T-helper 17 cell (primary cell): Measurements from ENCODE around the gene PRRC2C. TPM values are rescaled to one million over a fixed set of nuclear protein-coding genes. Genes with fewer than 3 reads are reported as not detected.
"Not testable (repeated sequence)": the region's sequence is repeated elsewhere in the genome, so short reads cannot be mapped to it uniquely, and the experiment has no call there.

Experiments
- ATAC-seq: fragments of 150-1000 bp; cut with Tn5 transposase; 2 replicates; pipeline ENCODE4 v1.10.0; 2021; ENCODE audit warnings: mild to moderate bottlenecking, moderate library complexity
- DNase-seq, 3 donors: peaks; one replicate each; pipeline versions ENCODE4 v3.0.0 to v3.0.0-alpha.2; 2020 to 2021
- H3K9me3 ChIP-seq: one replicate; pipeline ENCODE4 v1.7.0; 2013; ENCODE audit warnings: low read length, mild to moderate bottlenecking; ENCODE audit not compliant: control insufficient read depth, poor library complexity, severe bottlenecking
- H3K27ac Mint-ChIP-seq: one replicate; pipeline ENCODE4 v1.8.0; 2022; ENCODE audit warnings: mild to moderate bottlenecking, moderate library complexity, mixed read lengths
- H3K27me3 Mint-ChIP-seq: one replicate; pipeline ENCODE4 v1.8.0; 2022; ENCODE audit warnings: mixed read lengths
- H3K36me3 Mint-ChIP-seq: one replicate; pipeline ENCODE4 v1.8.0; 2022; ENCODE audit warnings: low read depth, mixed read lengths
- H3K4me1 Mint-ChIP-seq: one replicate; pipeline ENCODE4 v1.8.0; 2022; ENCODE audit warnings: mild to moderate bottlenecking, mixed read lengths
- H3K4me3 Mint-ChIP-seq: one replicate; pipeline ENCODE4 v1.8.0; 2022; ENCODE audit warnings: mild to moderate bottlenecking, moderate library complexity, mixed read lengths
- total RNA-seq, 4 donors: library from RNA in 2 of 4; stranded (reverse) in 2 of 4; gene quantifications; one replicate each; pipeline ENCODE4 v1.2.3 and lab custom pipeline; 2022 to 2026

The PRRC2C gene
- total RNA-seq (100 to 1,000 TPM; 333 to 383 TPM), total RNA-seq (lab: John Stamatoyannopoulos, UW) (385 to 605 reads per million in 2 donors)

DNA sequence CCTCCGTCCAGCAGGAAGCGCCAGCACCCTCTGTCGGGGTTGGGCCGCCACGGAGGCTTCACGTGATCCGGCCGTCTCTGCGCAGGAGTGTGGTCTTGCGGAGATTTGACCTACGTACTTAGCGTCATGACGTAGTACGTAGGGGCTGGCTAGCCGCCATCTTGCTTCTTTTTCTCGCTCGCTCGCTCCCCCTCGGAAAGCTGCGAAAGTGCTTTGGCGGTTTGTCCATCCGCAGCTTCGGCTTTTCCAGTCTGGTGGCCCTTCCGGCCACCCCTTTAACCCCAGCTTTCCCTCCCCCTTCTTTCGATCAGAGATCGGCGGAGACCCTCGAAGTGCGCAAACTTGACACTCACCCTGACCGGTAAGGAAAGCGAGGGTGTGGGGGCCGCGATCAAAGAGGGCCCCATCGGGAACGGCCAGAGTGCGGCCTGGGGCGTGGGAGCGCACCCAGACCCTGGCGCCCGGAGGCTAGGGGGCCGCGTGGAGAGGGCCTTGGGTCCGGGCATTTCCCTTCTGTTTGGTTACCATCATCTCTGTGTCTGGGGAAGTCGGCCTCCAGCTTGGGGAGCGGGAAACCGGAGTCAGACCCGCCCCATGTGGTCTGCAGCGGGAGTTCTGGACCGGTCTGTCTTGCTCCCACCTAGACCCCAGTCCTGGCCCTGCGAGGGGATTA lies at the start of gene PRRC2C:
Gene PRRC2C, plus strand, starts transcription at position 156 of the 673 bp plus-strand sequence. CDS start 26,559 bp downstream, outside the sequence.
- Mint-ChIP-seq H3K4me3 (peak within 1 kb of the TSS; percentile 98), H3K4me1 (peaks cover 46% of the 10 kb centered on the region), H3K36me3 (peaks cover 8% of the 10 kb centered on the region), H3K27me3 (no peaks in the 10 kb centered on the region), H3K27ac (peak within 1 kb of the TSS; percentile 99)
- DNase-seq (peak; percentile 84 to 88 (median 88)), ATAC-seq (peak; percentile 84)
- H3K9me3 ChIP-seq: no peaks in the 10 kb centered on the region

DNA sequence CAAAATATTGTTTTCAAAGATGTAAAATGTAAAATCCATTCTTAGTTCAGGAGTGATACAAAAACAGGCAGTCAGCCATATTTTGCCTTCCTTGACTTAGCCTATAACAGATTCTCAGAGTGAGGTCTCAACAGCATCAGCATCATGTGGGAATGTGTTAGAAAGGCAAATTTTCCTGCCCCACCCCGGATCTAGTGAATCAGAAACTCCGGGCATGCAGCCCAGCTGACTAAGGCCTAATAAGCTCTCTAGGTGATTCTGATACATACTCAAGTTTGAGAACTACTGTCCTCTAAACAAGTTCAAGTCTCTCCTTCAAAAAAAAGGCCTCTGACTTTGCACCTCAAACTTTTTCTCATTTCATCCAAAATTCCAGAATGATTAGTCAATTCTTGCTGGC lies 46.9 kb upstream of the PRRC2C start:
- ATAC-seq: no peak
- H3K4me1 Mint-ChIP-seq: peaks cover 9% of the 10 kb centered on the region
- peaks cover 2% of the 10 kb centered on the region for H3K36me3 Mint-ChIP-seq
- H3K4me3 Mint-ChIP-seq: no peak overlapping the region
- no peak for DNase-seq
- no peak overlapping the region for H3K27ac Mint-ChIP-seq
- H3K27me3 Mint-ChIP-seq: peaks cover 7% of the 10 kb centered on the region
- no peaks in the 10 kb centered on the region for H3K9me3 ChIP-seq

DNA sequence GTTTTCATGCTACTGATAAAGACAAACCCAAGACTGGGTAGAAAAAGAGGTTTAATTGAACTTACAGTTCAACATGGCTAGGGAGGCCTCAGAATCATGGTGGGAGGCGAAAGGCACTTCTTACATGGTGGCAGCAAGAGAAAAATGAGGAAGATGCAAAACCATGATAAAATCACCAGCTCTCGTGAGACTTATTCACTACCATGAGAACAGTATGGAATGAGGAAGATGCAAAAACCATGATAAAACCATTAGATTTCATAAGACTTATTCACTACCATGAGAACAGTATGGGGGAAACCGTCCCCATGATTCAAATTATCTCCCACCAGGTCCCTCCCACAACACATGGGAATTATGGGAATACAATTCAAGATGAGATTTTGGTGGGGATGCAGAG lies 45.1 kb upstream of the PRRC2C start:
- ATAC-seq, DNase-seq, H3K36me3 Mint-ChIP-seq, H3K27me3 Mint-ChIP-seq, H3K9me3 ChIP-seq, H3K4me1 Mint-ChIP-seq, H3K4me3 Mint-ChIP-seq, H3K27ac Mint-ChIP-seq: not testable (repeated sequence)

DNA sequence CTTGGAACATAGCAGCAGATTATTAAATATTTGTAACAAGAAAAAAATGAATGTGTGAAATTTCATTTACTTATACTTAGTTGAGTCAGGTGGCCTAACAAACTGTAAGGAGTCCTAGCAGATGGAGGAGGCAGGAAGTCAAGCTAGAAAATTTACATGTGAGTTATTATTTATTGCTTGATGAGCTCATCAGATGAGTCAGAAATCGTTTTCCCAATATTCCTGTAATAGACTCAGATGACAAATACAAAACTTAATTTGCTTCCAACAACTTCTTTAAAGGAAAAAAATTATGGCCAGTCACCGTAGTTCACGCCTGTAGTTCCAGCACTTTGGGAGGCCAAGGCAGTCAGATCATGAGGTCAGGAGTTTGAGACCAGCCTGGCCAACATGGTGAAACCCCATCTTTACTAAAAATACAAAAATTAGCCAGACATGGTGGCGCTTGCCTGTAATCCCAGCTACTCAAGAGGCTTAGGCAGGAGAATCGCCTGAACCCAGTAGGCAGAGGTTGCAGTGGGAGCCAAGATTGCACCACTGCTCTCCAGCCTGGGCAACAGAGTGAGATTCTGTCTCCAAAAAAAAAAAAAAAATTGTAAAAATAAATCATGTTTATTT lies 43.9 kb upstream of the PRRC2C start:
- not testable (repeated sequence) for H3K4me3 Mint-ChIP-seq, H3K27me3 Mint-ChIP-seq, DNase-seq, H3K4me1 Mint-ChIP-seq, H3K27ac Mint-ChIP-seq, H3K9me3 ChIP-seq, ATAC-seq, H3K36me3 Mint-ChIP-seq

DNA sequence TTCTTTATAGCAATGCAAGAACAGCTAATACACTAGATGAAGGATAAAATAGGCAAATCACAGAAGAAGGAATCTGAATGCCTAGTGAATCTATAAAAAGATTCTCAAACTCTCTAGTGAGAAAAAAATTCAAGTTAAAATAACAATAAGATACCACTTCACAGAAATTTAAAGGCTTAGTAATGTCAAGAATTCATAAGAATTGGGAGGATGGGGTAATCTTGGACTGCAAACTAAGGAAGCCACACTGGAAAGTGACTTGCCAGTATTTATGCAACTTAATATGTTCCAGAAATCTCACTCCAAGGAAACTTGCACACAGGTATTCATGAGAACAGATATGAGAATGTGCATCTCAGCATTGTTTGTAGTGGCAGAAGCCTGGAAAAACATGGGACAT lies 38.9 kb upstream of the PRRC2C start:
- no peaks in the 10 kb centered on the region for H3K9me3 ChIP-seq
- DNase-seq: no peak
- no peak overlapping the region for H3K27ac Mint-ChIP-seq
- no peaks in the 10 kb centered on the region for H3K36me3 Mint-ChIP-seq
- H3K27me3 Mint-ChIP-seq: no peaks in the 10 kb centered on the region
- H3K4me3 Mint-ChIP-seq: no peak overlapping the region
- no peaks in the 10 kb centered on the region for H3K4me1 Mint-ChIP-seq
- no peak for ATAC-seq

DNA sequence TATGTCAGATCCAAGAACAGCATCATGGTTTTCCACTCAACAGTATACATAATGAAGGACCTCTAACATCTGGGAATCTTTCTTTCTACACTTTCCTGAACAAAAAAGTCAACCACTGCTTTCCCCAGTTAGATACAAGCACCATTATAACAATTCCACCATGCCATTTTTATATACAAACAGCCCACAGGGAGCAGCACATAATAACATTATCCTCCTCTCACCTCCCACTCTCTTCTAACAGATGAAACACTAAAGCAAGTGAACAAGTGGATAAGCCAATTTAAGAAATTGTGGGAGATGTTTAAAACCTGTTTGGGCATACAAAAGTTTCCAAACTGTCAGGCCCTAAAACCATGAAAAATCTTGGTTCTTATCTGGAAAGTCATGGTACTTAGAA lies 29.4 kb upstream of the PRRC2C start:
- ATAC-seq (no peak), DNase-seq (no peak)
- peaks cover 6% of the 10 kb centered on the region for H3K9me3 ChIP-seq
- Mint-ChIP-seq H3K27me3 (peaks cover 15% of the 10 kb centered on the region), H3K27ac (no peak overlapping the region), H3K4me3 (no peak overlapping the region), H3K36me3 (no peaks in the 10 kb centered on the region), H3K4me1 (no peaks in the 10 kb centered on the region)

DNA sequence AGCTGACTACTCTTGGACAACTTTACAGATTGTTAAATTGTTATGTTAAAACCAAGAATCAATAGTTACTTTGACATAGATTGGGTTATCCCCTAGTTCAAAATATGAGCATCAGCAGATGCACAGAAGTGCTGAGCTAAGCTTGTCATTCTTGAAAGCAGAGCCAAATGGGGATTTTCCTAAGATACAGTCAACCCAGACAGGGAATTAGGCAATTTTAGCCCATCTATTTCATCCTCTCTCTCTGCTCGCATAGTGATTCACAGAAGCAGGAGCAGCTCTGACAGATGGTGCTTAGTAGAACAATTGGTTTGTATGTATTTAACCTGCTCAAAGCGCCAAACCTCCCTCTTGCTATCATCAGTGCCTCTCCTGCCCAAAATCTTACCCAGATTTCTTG lies 27.9 kb upstream of the PRRC2C start:
- peaks cover under 1% of the 10 kb centered on the region for H3K9me3 ChIP-seq
- H3K27ac Mint-ChIP-seq: no peak overlapping the region
- no peak overlapping the region for H3K4me3 Mint-ChIP-seq
- peaks cover 15% of the 10 kb centered on the region for H3K27me3 Mint-ChIP-seq
- DNase-seq: no peak
- ATAC-seq: no peak
- H3K36me3 Mint-ChIP-seq: no peaks in the 10 kb centered on the region
- H3K4me1 Mint-ChIP-seq: no peaks in the 10 kb centered on the region

DNA sequence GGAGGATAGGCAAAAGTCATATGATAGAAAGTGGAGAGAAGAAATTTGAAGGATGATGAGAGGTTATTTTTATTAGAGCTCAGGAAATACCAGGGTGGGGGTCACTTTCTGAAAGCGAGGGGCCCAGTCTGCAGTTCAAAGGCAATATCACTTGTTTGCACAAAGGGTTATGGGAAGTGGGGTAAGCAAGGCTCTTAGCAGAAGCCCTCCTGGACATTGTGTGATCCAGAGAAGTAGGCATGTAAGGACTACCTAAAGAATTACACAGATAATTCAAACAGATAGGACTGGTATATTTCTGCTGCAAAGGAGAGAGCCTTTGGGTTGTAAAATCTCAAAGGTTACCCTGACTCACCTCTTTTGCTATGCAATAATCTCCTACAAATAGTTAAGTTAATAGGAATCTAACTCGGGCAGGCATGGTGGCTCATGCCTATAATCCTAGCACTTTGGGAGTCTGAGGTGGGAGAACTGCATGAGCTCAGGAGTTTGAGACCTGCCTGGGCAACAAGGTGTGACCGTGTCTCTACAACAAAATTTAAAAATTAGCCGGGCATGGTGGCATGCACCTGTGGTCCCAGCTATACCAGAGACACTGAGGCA lies 25.2 kb upstream of the PRRC2C start:
- Mint-ChIP-seq H3K4me3 (no peak overlapping the region), H3K36me3 (no peaks in the 10 kb centered on the region), H3K4me1 (peaks cover 3% of the 10 kb centered on the region), H3K27me3 (peaks cover 15% of the 10 kb centered on the region), H3K27ac (no peak overlapping the region)
- ATAC-seq (no peak), DNase-seq (no peak)
- H3K9me3 ChIP-seq: no peaks in the 10 kb centered on the region

DNA sequence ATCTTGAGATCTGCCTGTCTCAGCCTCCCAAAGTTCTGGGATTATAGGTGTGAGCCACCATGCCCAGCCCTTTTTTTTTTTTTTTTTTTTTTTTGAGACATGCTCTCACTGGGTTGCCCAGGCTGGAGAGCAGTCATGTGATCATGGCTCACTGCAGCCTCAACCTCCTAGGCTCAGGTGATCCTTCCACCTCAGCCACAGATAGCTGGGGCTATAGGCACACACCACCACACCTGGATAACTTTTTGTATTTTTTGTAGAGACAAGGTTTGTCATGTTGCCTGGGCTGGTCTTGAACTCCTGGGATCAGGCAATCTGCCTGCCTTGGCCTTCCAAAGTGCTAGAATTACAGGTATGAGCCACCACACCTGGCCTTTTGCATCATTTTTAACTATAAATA lies 17.7 kb upstream of the PRRC2C start:
- DNase-seq (no peak), ATAC-seq (no peak)
- no peak overlapping the region for H3K27ac Mint-ChIP-seq
- no peaks in the 10 kb centered on the region for H3K9me3 ChIP-seq
- H3K27me3 Mint-ChIP-seq: no peaks in the 10 kb centered on the region
- no peaks in the 10 kb centered on the region for H3K36me3 Mint-ChIP-seq
- peaks cover 3% of the 10 kb centered on the region for H3K4me1 Mint-ChIP-seq
- no peak overlapping the region for H3K4me3 Mint-ChIP-seq

DNA sequence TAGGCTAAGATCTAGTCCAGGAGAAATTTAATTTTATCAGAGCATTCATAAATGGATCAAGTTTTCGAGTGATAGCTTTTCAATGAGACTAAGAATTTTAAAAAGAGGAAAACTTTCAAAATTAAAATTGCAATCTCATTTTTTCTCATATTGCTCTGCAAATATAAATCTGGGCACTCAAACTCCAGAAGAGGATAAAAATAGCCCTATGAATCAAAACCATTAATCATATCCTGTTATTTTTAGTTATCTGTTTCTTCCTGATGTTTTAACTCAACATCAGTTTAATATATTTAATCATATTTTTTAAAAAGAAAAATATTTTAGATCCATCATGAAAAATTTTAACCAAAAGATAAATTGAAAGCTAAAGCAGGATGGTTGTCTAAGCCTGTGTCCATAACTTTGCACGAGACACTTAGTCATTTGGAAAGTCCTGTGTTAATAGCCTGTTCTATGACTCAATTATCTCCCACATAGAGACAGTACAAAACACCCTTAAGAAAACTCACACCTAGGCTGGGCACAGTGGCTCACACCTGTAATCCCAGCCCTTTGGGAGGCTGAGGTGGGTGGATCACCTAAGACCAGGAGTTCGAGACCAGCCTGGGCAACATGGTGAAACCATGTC lies 17.1 kb upstream of the PRRC2C start:
- H3K27ac Mint-ChIP-seq: no peak overlapping the region
- H3K27me3 Mint-ChIP-seq: no peaks in the 10 kb centered on the region
- no peaks in the 10 kb centered on the region for H3K9me3 ChIP-seq
- no peaks in the 10 kb centered on the region for H3K36me3 Mint-ChIP-seq
- no peak overlapping the region for H3K4me3 Mint-ChIP-seq
- ATAC-seq (no peak), DNase-seq (no peak)
- peaks cover 3% of the 10 kb centered on the region for H3K4me1 Mint-ChIP-seq

DNA sequence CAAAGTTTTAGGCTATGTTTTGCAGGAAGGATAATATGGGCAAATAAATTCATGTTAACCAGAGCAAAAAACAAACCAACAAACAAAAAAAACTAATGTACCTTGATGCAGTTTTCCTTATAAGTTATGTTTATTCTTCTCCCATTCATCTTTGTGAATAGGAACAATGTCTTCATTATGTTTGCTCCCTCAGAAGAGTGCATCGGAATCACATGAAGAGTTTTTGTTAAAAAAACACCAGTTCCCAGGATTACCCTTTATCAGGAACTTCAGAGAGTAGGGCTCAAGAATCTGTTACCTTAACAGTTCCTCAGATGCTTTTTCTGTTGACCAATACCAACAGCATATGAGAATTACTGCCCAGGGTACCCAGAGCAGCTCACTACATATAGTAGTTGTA lies 14.6 kb upstream of the PRRC2C start:
- Mint-ChIP-seq H3K4me3 (no peak overlapping the region), H3K27me3 (peaks cover 17% of the 10 kb centered on the region), H3K36me3 (no peaks in the 10 kb centered on the region), H3K4me1 (peaks cover 2% of the 10 kb centered on the region), H3K27ac (no peak overlapping the region)
- H3K9me3 ChIP-seq: no peaks in the 10 kb centered on the region
- DNase-seq (no peak), ATAC-seq (no peak)

DNA sequence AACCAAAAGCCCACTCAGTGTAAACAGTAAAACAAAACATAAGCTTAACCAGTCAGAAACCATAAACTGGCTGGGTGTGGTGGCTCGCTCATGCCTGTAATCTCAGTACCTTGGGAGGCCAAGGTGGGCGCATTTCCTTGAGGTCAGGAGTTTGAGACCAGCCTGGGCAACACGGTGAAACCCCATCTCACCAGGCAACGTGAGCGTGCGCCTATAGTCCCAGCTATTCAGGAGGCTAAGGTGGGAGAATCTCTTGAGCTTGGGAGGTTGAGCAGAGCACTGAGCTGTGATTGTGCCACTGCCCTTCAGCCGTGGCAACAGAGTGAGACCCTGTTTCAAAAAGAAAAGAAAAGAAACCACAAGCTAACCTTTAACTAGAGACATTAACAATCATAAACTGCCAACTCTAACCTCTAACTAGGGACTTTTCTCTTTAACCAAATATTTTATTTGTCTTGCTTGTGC lies 13.1 kb upstream of the PRRC2C start:
- no peaks in the 10 kb centered on the region for H3K9me3 ChIP-seq
- no peak for ATAC-seq
- no peak overlapping the region for H3K4me3 Mint-ChIP-seq
- no peak for DNase-seq
- peaks cover 2% of the 10 kb centered on the region for H3K36me3 Mint-ChIP-seq
- H3K27me3 Mint-ChIP-seq: peaks cover 24% of the 10 kb centered on the region
- no peak overlapping the region for H3K27ac Mint-ChIP-seq
- peaks cover 4% of the 10 kb centered on the region for H3K4me1 Mint-ChIP-seq

DNA sequence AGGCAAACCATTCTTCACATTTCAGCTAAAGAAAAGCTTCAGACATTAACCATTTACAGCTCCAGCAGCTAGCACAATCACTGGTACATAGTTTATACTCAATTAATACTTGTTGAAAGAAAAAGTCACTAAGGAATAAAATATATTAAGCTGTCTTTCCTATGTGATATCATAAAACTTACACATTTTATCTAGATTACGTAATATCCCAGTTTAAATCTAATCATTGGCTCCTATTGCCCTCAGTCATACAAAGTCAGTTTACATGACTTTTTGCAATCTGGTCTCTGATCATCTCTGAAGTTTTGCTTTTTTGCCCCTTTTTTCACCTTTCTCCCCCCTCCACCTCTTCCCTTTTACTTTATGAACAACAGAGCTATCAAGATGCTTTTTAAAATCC lies 8.5 kb upstream of the PRRC2C start:
- no peak overlapping the region for H3K4me3 Mint-ChIP-seq
- no peak for ATAC-seq
- no peak for DNase-seq
- peaks cover 26% of the 10 kb centered on the region for H3K27me3 Mint-ChIP-seq
- peaks cover 3% of the 10 kb centered on the region for H3K36me3 Mint-ChIP-seq
- H3K9me3 ChIP-seq: no peaks in the 10 kb centered on the region
- H3K27ac Mint-ChIP-seq: no peak overlapping the region
- H3K4me1 Mint-ChIP-seq: peaks cover 6% of the 10 kb centered on the region
